WTC11 (cell line): ENCODE results near the gene GUCA2B. TPM values are rescaled to one million over a fixed set of nuclear protein-coding genes. Genes with fewer than 3 reads are reported as not detected.

Experiments
- total RNA-seq: library from RNA; stranded (reverse); gene quantifications from 3 replicates; pipeline ENCODE4 v1.2.3, GENCODE V29; 2021

Gene GUCA2B
- total RNA-seq, 1 experiment from 2014 or later = not detected

Other genes with a start within 250 kb of the GUCA2B start
- 0.44 to 0.57 TPM (median 0.55 TPM) in 3 replicates for gene HIVEP3, start 234.5 kb upstream of the GUCA2B start, total RNA-seq
- not detected in 3 replicates for gene GUCA2A, start 11.3 kb downstream of the GUCA2B start, total RNA-seq
- 38.6 to 43.3 TPM (median 40.7 TPM) in 3 replicates for gene FOXJ3, start 181.8 kb downstream of the GUCA2B start, total RNA-seq
- 8.3 to 17.3 TPM (median 15.9 TPM) in 3 replicates for gene RIMKLA, start 227.4 kb downstream of the GUCA2B start, total RNA-seq